GM19193 (cell line): ENCODE measurements around the gene ADCY3.

Experiments used
- POLR2A ChIP-seq: IDR thresholded peaks from 4 replicates; pipeline ENCODE4 v1.6.1; 2011; ENCODE audit not compliant: insufficient read depth, insufficient read length; ENCODE audit errors: extremely low read depth

ADCY3 gene

DNA sequence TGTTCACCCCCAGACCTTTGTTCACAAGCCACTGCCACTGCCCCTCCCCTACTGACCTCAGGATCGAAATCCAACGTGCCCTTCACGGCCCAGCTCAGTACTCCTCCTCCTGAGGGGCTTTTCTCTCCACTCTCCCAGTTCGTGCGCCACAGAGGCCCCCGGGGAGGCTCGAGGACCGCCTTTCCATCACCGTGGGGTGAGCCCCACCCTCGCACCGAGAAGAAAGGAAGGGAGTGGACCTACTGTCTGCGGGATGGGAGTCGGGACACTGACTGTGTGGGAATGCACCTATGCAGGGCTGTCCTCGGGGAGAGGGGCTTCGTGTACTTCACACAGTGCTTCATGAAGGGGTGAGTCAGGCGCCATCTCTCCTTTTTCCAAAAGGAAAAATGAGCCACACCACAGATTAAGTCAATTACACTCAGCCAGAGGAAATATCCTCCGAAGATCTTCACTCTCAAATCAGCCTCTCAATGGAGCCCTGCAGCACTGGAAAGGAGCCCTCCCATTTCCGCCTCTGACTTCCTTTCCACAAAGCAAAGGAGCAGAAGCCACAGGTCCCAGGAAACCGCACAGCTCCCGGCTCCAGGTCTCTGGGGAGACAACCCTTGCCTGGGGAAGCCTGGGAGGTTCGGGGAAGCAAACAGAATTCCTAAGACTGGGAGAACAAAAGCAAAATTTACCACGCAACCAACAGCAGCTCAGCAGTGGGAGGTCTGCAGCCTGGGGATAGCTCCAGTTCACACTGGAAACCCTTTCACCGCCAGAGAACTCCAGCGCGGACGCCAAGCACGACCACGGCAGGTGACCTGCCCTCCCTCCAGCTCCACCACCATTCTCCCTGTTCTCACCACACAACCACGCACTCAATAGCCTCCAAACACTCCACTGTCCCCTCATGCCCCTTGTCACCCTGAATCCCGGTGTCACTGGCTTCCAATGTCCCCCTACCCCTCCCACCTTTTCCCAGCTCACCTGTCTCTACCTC is 21.6 kb downstream of the ADCY3 start:
- no peak for TF ChIP-seq POLR2A

DNA sequence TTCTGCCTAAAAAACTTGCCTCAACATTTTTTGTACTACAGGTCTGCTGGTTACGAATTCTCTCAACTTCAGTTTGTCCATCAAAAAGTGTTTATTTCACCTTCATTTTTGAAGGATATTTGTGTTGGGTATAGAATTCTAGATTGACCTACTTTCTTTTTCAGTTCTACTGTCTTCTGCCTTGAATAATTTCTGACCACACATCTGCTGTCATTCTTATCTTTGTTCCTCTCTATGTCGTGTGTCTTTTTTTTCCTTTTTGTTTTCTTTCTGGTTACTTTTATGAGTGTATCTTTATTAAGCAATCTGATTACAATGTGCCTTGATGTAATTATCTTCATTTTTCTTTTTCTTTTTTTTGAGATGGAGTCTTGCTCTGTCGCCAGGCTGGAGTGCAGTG is 25.3 kb downstream of the ADCY3 start:
- TF ChIP-seq POLR2A = no peak

DNA sequence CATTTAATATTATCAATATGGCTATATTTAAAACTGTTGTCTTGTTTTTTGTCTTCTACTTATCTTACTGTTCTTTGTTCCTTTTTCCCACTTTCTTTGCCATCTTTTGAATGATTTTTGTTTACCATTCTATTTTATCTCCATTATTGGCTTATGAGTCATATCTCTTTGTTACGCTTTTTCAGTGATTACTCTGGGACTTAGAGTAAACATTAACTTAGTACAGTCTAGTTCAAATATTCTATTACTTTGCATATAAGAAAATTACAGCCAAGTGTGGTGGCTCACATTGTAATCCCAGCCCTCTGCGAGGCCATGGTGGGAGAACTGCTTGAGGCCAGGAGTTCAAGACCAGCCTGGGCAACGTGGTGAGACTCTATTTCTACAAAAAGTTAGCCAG is 26.1 kb downstream of the ADCY3 start:
- no peak for TF ChIP-seq POLR2A

DNA sequence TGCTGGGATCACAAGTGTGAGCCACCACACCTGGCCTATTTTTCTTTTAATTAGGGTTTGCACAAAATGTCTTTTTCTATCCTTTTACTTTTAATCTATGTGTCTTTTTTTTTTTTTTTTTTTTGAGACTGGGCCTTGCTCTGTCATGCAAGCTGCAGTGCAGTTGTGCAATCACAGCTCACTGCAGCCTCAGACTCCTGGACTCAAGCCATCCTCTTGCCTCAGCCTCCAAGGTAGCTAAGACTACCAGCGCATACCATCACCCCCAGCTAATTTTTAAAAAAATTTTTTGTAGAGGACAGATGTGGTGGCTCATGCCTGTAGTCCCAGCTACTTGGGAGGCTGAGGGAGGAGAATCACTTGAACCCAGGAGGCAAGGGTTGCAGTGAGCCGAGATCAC is 27.1 kb downstream of the ADCY3 start:
- no peak for TF ChIP-seq POLR2A

DNA sequence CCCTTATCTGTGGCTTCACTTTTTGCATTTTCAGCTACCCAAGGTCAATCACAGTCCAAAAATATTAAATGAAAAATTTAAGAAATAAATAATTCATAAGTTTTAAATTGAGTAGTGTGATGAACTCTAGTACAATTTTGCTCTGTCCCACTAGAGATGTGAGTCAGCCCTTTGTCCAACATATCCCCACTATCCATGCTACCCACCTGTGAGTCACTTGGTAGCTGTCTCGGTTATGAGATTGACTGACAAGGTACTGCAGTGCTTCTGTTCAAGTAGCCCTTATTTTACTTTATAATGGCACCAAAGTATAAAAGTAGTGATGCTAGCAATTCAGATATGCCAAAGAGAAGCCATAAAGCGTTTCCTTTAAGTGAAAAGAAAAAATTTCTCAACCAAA is 28.8 kb downstream of the ADCY3 start:
- no peak for TF ChIP-seq POLR2A

DNA sequence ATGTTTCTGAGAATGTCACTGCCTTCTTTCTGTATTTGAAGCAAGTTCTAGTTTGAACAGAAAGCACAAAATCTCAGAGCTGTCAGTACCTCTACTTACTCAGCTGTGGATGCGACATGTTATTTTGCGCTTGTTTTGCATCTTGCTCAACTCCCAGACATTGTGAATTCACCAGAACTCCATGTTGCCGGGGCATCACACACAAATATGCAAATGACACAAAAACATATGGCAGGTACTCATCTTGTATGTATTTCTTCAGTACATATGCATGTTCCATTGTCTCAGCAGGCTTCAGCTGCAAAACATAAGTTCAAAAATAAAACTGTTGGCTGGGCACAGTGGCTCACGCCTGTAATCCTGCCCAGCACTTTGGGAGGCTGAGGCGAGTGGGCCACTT is 30.8 kb downstream of the ADCY3 start:
- TF ChIP-seq POLR2A = no peak

DNA sequence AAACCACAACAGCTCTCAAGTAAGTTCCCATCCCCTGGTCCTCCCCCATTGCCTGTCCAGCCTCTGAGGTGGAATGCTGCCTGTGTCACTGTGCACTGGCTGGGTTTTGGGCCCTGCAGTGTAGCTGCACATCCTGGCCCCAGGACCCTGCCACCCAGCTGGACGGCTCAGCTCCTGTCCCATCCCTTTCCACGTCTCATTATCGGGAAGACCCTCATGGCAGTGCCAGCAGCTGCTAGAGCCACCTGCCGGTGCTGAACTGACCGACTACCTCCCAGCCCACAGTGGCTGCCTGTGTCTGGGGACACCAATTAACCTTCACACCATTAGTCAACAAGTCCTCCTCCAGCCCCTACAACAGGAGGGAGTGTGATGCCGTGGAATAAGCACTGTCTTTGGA is 31.9 kb downstream of the ADCY3 start:
- no peak for TF ChIP-seq POLR2A

DNA sequence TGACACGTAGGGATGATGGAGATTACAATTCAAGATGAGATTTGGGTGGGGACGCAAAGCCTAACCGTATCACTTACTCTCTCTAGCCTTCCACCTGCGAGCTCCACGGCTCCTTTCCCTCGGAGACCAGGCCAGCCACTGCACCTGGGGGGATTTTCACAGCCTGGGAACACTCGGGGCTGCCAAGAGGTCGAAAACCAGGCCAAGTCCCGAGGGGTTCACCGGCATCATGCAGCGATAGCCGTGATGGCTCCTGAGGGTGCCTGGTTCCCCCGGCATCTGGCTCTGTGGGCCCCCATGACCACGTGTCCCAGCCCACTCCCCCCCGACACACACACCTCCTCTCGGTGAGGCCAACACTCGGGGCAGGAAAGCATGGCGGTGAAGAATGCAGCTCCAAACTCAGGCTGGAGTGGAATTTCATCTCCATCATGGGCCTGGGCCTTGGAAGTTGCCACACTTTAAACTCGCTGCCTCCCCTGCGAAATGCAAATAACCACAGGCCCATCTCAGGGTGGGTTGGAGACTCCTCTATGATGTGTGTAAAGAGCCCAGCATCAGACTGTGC is 32.6 kb downstream of the ADCY3 start:
- no peak for TF ChIP-seq POLR2A

DNA sequence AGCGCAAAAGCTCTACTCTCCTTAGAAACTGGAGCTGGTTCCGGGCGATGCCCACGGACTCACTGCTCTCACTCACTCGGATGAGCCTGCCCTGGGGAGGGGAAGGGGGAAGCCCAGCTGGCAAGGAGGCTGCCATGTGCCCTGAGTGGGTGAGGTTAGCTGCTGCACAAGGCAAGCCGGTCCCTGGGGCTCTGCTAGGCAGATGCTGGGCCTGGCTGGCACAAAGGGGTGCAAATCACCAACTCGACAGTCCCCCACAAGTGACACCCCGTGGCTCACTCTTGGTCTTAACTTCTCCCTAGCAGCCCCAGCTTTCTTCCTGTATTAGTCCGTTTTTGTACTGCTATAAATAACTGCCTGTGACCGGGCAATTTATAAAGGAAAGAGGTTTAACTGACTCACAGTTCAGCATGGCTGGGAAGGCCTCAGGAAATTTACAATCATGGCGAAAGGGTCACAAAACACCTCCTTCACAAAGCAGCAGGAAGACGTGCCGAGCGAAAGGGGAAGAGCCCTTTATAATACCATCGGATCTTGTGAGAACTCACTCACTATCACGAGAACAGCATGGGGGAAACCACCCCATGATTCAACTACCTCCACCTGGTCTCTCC is 33.2 kb downstream of the ADCY3 start:
- no peak for TF ChIP-seq POLR2A

DNA sequence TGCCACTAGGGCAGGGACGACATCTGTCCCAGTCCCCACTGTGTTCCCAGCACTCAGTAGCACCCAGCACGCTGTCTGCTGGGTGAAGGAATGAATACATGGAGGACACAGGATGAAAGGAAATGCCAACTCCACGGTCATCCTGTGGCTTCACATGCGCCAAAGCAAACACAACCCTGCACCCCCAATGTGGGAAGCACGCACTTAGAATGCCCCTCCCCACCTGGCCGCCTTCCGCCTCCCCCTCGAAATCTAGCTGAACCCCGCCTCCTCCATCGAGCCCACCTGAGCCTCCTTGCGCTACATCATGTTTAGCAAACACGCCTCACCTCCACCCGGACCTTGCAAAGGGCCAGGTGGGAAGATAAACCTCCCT is 33.9 kb downstream of the ADCY3 start:
- TF ChIP-seq POLR2A = no peak

DNA sequence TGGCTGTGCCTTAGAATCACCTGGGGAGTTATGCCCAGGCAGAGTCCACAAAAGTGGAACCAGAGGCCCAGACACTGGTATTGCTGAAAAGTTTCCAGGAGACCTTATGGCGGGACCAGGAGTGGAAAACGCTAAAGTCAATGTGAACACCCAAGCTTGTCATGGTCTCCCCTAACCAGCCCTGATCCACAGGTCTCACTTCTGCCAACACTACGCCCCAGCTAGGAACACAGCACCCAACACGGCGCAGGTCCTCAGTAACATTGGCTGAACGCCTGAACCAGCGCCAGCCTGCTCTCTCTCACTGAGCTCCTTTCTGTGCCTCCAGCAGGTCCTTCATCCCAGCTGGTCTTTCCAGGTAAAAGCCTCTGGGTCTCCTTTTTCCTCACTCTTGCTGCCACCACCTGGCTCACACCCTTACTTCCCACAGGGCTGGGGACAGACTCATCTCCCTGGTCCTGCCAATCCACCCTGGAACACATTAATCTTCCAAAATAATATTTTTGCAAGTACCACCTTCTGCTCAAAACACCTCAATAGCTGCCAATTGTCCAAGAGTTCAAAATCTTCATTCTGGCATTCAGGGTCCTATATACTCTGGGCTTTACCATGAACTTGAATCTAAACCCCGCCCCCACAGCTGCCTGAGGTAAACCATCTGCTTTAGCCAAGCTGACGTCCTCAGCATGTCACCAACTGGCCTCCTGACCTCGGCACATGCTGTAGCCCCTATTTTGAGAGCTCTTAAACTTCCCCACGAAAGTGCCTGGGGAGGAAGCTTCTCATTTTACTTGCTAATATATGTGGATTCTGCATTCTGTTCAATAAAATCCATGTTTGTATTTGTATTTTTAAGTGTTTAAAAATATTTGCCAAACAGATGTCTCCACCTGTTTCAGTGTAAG is 34.6 kb downstream of the ADCY3 start:
- TF ChIP-seq POLR2A = no peak

DNA sequence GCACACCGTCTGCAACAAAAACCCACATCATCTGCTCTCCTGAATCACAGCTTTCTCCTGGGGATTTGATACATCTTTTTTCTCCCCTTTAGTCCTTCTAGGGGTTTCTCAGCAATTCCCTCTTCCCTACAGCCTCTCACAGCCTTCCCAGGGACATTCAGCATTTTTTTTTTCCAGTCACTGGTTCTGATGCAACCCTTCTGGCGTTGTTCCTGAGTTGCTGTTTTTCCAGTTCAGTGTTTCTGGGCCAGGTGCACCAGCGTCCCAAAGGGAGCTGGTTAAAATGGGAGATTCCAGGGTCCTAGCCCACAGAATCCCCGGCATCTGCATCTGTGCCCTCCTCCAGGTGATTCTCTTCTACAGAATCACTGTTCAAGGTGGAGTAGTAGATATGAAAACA is 36.1 kb downstream of the ADCY3 start:
- no peak for TF ChIP-seq POLR2A

DNA sequence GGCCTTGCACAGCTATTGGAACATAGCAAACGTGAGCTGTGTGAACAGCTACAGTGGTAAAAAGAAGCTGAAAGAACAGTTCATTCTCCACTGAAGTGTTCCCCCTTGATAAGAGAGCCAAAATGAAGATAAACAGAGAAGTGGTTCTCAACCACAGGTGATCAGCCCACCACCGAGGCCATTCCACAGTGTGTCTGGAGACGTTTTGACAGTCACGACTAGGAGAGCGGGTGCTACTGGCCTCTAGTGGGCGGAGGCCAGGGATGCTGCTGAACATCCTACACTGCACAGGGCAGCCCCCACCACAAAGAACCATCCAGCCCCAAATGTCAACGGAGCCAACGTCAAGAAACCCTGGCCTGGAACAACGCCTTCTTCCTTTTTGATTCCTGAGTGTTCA is 38.4 kb downstream of the ADCY3 start:
- no peak for TF ChIP-seq POLR2A

DNA sequence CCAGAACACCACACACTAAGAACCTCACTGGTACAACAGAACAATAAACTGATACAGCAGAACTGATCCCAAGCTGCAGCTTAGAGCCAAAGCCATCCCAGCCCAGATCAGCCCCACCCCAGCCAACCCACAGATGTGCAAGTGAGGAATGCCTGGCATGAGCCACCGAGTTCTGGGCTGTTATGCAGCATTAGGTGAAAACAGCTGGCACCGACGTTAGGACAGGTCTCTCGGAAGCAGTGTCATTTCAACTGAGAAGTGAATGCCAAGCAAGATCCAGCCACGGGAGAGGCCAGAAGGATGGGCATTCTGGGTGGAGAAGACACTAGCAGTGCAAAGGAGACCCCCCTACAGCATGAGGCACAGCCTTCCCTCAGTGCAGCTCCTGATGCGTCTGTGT is 38.9 kb downstream of the ADCY3 start:
- no peak for TF ChIP-seq POLR2A

DNA sequence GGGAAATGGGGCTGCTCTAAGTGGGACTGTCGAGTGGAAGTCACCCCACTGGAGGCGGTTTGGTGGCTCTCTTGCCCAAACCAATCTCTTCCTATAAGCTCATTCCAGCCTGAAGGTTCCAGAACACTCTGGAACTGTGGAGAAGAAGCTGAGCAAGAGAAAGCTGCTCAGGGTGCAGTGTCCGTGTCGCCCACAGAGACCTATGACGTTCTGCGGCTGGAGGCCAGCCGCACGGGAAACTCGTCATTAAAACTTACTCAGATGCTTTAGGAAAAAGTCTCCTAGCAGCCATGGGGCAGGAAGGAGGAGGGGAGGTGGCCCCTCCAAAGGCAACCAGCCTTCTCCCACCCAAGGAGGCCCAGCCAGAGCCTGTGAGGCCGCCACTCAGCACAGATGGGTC is 41.7 kb downstream of the ADCY3 start:
- TF ChIP-seq POLR2A = no peak

DNA sequence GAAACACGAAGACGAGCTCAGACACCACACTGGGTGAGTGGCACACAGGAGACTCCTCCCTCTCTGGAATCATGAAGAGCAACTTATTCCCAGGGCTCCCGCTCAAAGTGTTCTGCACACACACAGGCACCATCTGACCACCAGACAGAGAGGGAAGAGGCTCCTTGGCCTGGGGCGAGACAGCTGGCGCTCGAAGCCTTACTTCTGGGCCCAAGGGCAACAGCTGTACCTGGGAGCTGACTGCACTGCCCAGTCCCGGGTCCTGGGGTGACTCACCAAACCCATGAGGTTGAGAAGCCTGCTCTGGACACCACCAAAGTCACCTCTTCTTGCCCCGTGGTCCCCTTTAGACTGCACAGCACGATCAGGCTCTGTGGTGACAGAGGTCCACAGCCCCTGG is 42.4 kb downstream of the ADCY3 start:
- no peak for TF ChIP-seq POLR2A

DNA sequence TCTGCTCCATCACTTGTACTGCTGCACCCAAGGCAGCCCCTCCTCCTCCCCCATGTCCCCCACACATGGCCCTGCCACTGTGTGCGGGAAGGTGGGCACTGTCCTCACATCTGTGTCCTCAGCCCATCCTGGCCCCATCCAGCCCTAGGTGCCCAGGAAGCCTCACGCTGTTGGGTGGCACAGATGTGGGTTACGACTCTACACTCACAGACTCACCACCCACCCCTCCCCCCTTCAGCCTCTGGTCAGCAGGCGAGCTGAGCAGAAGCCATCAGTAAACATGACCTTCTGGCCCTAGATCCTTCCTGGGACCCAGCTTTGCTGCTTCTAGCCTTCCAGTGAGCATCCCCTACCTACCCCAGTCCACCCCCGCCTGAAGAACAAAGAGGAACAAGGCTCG is 43.0 kb downstream of the ADCY3 start:
- no peak for TF ChIP-seq POLR2A
